Left ventricle myocardium inferior (tissue), 1 donor: Measurements from ENCODE around the gene EPB41L2. TPM values are rescaled to one million over a fixed set of nuclear protein-coding genes. Genes with fewer than 3 reads are reported as not detected.
"Not testable (repeated sequence)": the region's sequence is repeated elsewhere in the genome, so short reads cannot be mapped to it uniquely, and the experiment has no call there.

ENCODE experiments used
- DNase-seq: peaks from one replicate; pipeline ENCODE4 v3.0.0-alpha.2; 2020
- H3K27ac ChIP-seq: fragments of 200-600 bp; replicated peaks from 2 replicates; pipeline ENCODE4 v1.8.0; 2021
- H3K27me3 ChIP-seq: fragments of 200-600 bp; 2 replicates; pipeline ENCODE4 v1.8.0; 2021; ENCODE audit warnings: low read depth
- H3K36me3 ChIP-seq: fragments of 200-600 bp; 2 replicates; pipeline ENCODE4 v1.8.0; 2021
- H3K4me1 ChIP-seq: fragments of 200-600 bp; 2 replicates; pipeline ENCODE4 v1.8.0; 2021
- H3K4me3 ChIP-seq: fragments of 200-600 bp; 2 replicates; pipeline ENCODE4 v1.8.0; 2021; ENCODE audit warnings: mild to moderate bottlenecking, moderate library complexity
- H3K9me3 ChIP-seq: fragments of 200-600 bp; replicated peaks from 2 replicates; pipeline ENCODE4 v1.8.0; 2021
- intact Hi-C: fragments of 100-400 bp; cut with micrococcal nuclease; formaldehyde crosslinking; loops from one replicate; pipeline ENCODE4 v1.11.0; 2022
- total RNA-seq: library from RNA; stranded (reverse); fragmentation: NEBNext Ultra II Directional; extraction: Animal tissue kit (Norgen Biotek cat#: 25700); gene quantifications from one replicate; pipeline ENCODE4 v1.2.1, GENCODE V29; 2021
- TF ChIP-seq, protein P1 (sequence below): fragments of 200-600 bp; IDR thresholded peaks from 2 replicates; pipeline ENCODE4 v1.8.0; 2021; ENCODE audit warnings: antibody characterized with exemption, mild to moderate bottlenecking, borderline replicate concordance
- donor health status: DM: no; HTN: yes; CAD: no; lungs with severe emphysema.

The EPB41L2 gene
- total RNA-seq, 1 donor from 2014 or later: 70.8 TPM

- intact Hi-C loops: no loop called here
- Histone ChIP-seq H3K4me1 (peaks cover 12% of the 10 kb centered on the region), H3K36me3 (peaks cover 9% of the 10 kb centered on the region), H3K27me3 (no peaks in the 10 kb centered on the region), H3K9me3 (no peaks in the 10 kb centered on the region), H3K27ac (no peak overlapping the region), H3K4me3 (no peak overlapping the region)
- TF ChIP-seq, protein P1, sequence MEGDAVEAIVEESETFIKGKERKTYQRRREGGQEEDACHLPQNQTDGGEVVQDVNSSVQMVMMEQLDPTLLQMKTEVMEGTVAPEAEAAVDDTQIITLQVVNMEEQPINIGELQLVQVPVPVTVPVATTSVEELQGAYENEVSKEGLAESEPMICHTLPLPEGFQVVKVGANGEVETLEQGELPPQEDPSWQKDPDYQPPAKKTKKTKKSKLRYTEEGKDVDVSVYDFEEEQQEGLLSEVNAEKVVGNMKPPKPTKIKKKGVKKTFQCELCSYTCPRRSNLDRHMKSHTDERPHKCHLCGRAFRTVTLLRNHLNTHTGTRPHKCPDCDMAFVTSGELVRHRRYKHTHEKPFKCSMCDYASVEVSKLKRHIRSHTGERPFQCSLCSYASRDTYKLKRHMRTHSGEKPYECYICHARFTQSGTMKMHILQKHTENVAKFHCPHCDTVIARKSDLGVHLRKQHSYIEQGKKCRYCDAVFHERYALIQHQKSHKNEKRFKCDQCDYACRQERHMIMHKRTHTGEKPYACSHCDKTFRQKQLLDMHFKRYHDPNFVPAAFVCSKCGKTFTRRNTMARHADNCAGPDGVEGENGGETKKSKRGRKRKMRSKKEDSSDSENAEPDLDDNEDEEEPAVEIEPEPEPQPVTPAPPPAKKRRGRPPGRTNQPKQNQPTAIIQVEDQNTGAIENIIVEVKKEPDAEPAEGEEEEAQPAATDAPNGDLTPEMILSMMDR: no peak
- no peak for DNase-seq
Observed at GRCh38 chr6:130923350-130923749, 139.7 kb downstream of the EPB41L2 start.

DNA sequence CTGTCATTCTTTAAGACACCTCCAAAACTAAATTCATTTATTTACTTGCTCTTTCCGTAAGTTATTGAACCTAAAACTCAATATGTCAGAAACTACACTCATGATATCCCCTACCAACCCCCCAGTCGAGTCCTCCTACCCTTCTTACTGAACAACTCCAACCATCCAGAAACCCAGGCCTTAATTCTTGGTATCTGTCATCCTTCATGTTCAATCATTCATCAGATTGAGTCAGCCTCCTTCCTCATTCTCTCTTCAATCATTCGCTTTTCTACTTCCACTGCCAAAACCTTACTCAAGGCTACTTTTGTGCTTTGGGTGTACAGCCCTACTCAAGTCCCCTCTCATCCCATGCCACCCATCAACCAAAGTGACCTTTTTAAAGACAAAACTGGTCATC is 140.1 kb downstream of the EPB41L2 start:
- H3K27ac ChIP-seq: no peak overlapping the region
- no peak overlapping the region for H3K4me3 ChIP-seq
- no peaks in the 10 kb centered on the region for H3K27me3 ChIP-seq
- TF ChIP-seq, protein P1: no peak
- no peaks in the 10 kb centered on the region for H3K9me3 ChIP-seq
- H3K4me1 ChIP-seq: peaks cover 8% of the 10 kb centered on the region
- peaks cover 9% of the 10 kb centered on the region for H3K36me3 ChIP-seq
- DNase-seq: no peak
- intact Hi-C loops: no loop called here

GRCh38 chr6:130920969-130921368 is 142.1 kb downstream of the EPB41L2 start:
- intact Hi-C loops: no loop called here
- no peak overlapping the region for H3K27ac ChIP-seq
- H3K4me1 ChIP-seq: no peaks in the 10 kb centered on the region
- H3K9me3 ChIP-seq: no peaks in the 10 kb centered on the region
- H3K36me3 ChIP-seq: peaks cover 11% of the 10 kb centered on the region
- no peaks in the 10 kb centered on the region for H3K27me3 ChIP-seq
- TF ChIP-seq, protein P1: no peak
- no peak overlapping the region for H3K4me3 ChIP-seq
- no peak for DNase-seq

DNA sequence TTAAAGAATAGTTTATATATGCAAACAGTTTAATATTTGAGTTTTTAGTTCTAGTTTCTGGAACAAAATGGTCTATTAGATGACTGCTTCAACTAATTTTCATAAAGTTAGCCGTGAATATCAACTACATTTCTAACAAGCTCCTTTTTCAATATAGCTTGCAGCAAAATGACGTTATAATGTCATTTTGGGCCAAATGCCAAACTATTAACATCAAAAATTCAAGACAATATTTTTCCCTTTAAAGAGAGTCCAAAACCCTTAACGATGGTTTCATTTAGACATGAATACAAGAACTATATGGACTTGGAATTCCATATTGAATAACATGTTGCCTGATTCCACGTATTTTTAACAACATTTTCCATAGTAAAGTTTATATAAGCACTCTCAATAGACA is 144.9 kb downstream of the EPB41L2 start:
- Histone ChIP-seq H3K9me3 (no peaks in the 10 kb centered on the region), H3K27ac (no peak overlapping the region), H3K4me3 (no peak overlapping the region), H3K27me3 (no peaks in the 10 kb centered on the region), H3K36me3 (peaks cover 6% of the 10 kb centered on the region), H3K4me1 (peaks cover 5% of the 10 kb centered on the region)
- intact Hi-C loops: no loop called here
- DNase-seq: no peak
- TF ChIP-seq, protein P1: no peak

GRCh38 chr6:130915606-130916005 is 147.4 kb downstream of the EPB41L2 start:
- intact Hi-C loops, H3K27me3 ChIP-seq: not testable (repeated sequence)

DNA sequence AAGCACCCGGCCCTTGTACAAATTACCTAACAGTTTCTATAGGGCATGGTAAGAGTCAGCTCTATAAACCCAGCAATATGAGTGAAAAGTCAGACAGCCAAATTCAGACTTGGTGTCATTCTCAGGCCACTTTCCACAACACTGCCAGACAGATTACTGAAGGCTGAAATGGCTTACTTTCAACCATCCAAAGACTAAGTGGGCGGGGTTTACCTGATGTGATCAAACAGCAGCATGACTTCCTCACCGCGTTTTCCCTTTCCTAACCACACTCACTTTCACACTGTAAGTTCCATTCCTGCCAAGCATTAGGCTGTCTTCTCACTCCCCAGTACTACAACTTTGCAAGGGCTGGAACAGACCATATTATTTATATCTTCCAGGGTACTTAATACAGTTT is 149.9 kb downstream of the EPB41L2 start:
- intact Hi-C loops: no loop called here
- Histone ChIP-seq H3K4me1 (peaks cover 16% of the 10 kb centered on the region), H3K36me3 (peaks cover 6% of the 10 kb centered on the region), H3K27me3 (no peaks in the 10 kb centered on the region), H3K4me3 (no peak overlapping the region), H3K27ac (no peak overlapping the region), H3K9me3 (peaks cover 9% of the 10 kb centered on the region)
- TF ChIP-seq, protein P1: no peak
- no peak for DNase-seq

More at GRCh38 chr6:130915606-130916005, 147.4 kb downstream of the EPB41L2 start:
- not testable (repeated sequence) for DNase-seq, H3K9me3 ChIP-seq, H3K4me3 ChIP-seq, H3K4me1 ChIP-seq, H3K27ac ChIP-seq, H3K36me3 ChIP-seq
